Measurements from ENCODE around the gene ALKBH6.

DNA sequence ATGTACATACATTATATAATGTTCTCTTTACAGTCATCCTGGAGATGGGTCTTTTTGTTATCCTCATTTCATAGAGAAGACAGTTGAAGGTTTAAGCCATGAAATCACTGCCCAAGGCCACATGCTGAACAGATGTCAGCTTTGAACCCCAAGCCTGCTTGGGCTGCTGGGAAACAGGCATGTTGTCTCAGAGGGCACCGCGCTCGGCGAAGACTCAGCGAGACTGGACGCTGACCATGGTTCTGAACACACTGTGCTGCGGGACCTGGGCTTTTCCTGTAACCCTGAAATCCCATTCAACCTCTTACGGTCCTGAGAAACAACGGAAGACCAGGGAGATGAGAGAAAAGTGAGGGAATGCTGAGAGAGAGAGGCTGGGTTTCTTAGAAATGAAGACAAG is 50.5 kb downstream of the ALKBH6 start:
- TF ChIP-seq, protein P1, sequence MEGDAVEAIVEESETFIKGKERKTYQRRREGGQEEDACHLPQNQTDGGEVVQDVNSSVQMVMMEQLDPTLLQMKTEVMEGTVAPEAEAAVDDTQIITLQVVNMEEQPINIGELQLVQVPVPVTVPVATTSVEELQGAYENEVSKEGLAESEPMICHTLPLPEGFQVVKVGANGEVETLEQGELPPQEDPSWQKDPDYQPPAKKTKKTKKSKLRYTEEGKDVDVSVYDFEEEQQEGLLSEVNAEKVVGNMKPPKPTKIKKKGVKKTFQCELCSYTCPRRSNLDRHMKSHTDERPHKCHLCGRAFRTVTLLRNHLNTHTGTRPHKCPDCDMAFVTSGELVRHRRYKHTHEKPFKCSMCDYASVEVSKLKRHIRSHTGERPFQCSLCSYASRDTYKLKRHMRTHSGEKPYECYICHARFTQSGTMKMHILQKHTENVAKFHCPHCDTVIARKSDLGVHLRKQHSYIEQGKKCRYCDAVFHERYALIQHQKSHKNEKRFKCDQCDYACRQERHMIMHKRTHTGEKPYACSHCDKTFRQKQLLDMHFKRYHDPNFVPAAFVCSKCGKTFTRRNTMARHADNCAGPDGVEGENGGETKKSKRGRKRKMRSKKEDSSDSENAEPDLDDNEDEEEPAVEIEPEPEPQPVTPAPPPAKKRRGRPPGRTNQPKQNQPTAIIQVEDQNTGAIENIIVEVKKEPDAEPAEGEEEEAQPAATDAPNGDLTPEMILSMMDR (IDR thresholded peaks at IDR 0.05): no peak
- no peak for TF ChIP-seq POLR2A (IDR thresholded peaks at IDR 0.05)

Measured in lower leg skin (tissue), 3 donors.